C4-2B (cell line): ENCODE data around the gene KDM4D.

Experiments used
- H3K27ac ChIP-seq: fragments of 450-650 bp; 2 replicates; pipeline ENCODE4 v1.5.1; 2017
- CTCF ChIP-seq: fragments of 450-650 bp; conservative IDR thresholded peaks from 2 replicates; pipeline ENCODE4 v1.5.1; 2017; ENCODE audit warnings: mild to moderate bottlenecking
- ZFX ChIP-seq: fragments of 450-650 bp; IDR thresholded peaks from 2 replicates; pipeline ENCODE4 v1.6.1; 2017

Gene KDM4D

GRCh38 chr11:94975599-94975998 lies 2.1 kb downstream of the KDM4D start:
- TF ChIP-seq ZFX: no peak
- no peak for TF ChIP-seq CTCF
- no peak overlapping the region for H3K27ac ChIP-seq

GRCh38 chr11:94987378-94987777 lies 13.9 kb downstream of the KDM4D start:
- no peak for TF ChIP-seq CTCF
- TF ChIP-seq ZFX: no peak
- H3K27ac ChIP-seq: no peak overlapping the region

- TF ChIP-seq ZFX (no peak), CTCF (no peak)
- no peak overlapping the region for H3K27ac ChIP-seq
Observed at GRCh38 chr11:94988748-94989147, 15.2 kb downstream of the KDM4D start.

GRCh38 chr11:94993400-94993943 lies 20.0 kb downstream of the KDM4D start:
- TF ChIP-seq ZFX (no peak), CTCF (no peak)
- no peak overlapping the region for H3K27ac ChIP-seq

- TF ChIP-seq CTCF: peak; percentile 49
- no peak for TF ChIP-seq ZFX
- H3K27ac ChIP-seq: no peak overlapping the region
Observed at GRCh38 chr11:94997437-94997836, 23.9 kb downstream of the KDM4D start.

GRCh38 chr11:94998285-94998684 lies 24.8 kb downstream of the KDM4D start:
- TF ChIP-seq ZFX (no peak), CTCF (no peak)
- no peak overlapping the region for H3K27ac ChIP-seq

GRCh38 chr11:95003716-95004115 lies 30.2 kb downstream of the KDM4D start:
- H3K27ac ChIP-seq: no peak overlapping the region
- TF ChIP-seq CTCF (no peak), ZFX (no peak)
